H9 (cell line): ENCODE results near the gene ZNF546. TPM values are rescaled to one million over a fixed set of nuclear protein-coding genes. Genes with fewer than 3 reads are reported as not detected.

Experiments
- DNase-seq: peaks from one replicate; pipeline ENCODE4 v3.0.0-alpha.2; 2017
- H2AFZ ChIP-seq: one replicate; pipeline ENCODE4 v1.6.1; 2013; ENCODE audit warnings: mild to moderate bottlenecking, low read length, control low read depth, moderate library complexity
- H2AK5ac ChIP-seq: 2 replicates; pipeline ENCODE4 v1.6.1; 2013; ENCODE audit warnings: low read length, control low read depth, mixed read lengths; ENCODE audit not compliant: insufficient read length
- H2BK120ac ChIP-seq: one replicate; pipeline ENCODE4 v1.6.1; 2013; ENCODE audit warnings: low read depth, mild to moderate bottlenecking, low read length, control low read depth, inconsistent platforms; ENCODE audit not compliant: poor library complexity, severe bottlenecking
- H2BK12ac ChIP-seq: 2 replicates; pipeline ENCODE4 v1.6.1; 2013; ENCODE audit warnings: low read length, control low read depth, mixed read lengths, low read depth; ENCODE audit not compliant: insufficient read length
- H2BK15ac ChIP-seq: 2 replicates; pipeline ENCODE4 v1.6.1; 2013; ENCODE audit warnings: low read depth, low read length, control low read depth
- H2BK20ac ChIP-seq: one replicate; pipeline ENCODE4 v1.6.1; 2013; ENCODE audit warnings: low read depth, mild to moderate bottlenecking, low read length, control low read depth, inconsistent platforms; ENCODE audit not compliant: poor library complexity, severe bottlenecking
- H2BK5ac ChIP-seq: 2 replicates; pipeline ENCODE4 v1.6.1; 2013; ENCODE audit warnings: low read length, control low read depth, mixed read lengths; ENCODE audit not compliant: insufficient read length
- H3K14ac ChIP-seq: 2 replicates; pipeline ENCODE4 v1.6.1; 2013; ENCODE audit warnings: low read length, control low read depth; ENCODE audit not compliant: insufficient read depth
- H3K18ac ChIP-seq: 2 replicates; pipeline ENCODE4 v1.6.1; 2013; ENCODE audit warnings: low read depth, mild to moderate bottlenecking, mixed read lengths, low read length, control low read depth; ENCODE audit not compliant: insufficient read length
- H3K23ac ChIP-seq: 2 replicates; pipeline ENCODE4 v1.6.1; 2013; ENCODE audit warnings: low read length, control low read depth, mixed read lengths, low read depth; ENCODE audit not compliant: insufficient read length
- H3K23me2 ChIP-seq: 2 replicates; pipeline ENCODE4 v1.6.1; 2013; ENCODE audit warnings: low read depth, mild to moderate bottlenecking, mixed read lengths, low read length, control low read depth; ENCODE audit not compliant: insufficient read length, poor library complexity, severe bottlenecking
- H3K27ac ChIP-seq: 2 replicates; pipeline ENCODE4 v1.5.1; 2013; ENCODE audit warnings: low read length, control low read depth, mixed read lengths, low read depth; ENCODE audit not compliant: insufficient read length
- H3K27me3 ChIP-seq: 2 replicates; pipeline ENCODE4 v1.6.1; 2013; ENCODE audit warnings: low read length, control low read depth, inconsistent platforms; ENCODE audit not compliant: insufficient read depth
- H3K4ac ChIP-seq: 2 replicates; pipeline ENCODE4 v1.6.1; 2013; ENCODE audit warnings: low read depth, mild to moderate bottlenecking, control low read depth, inconsistent platforms, low read length, moderate library complexity
- H3K4me1 ChIP-seq: 2 replicates; pipeline ENCODE4 v1.6.1; 2013; ENCODE audit warnings: low read length, control low read depth, inconsistent platforms; ENCODE audit not compliant: insufficient read depth
- H3K4me2 ChIP-seq: 2 replicates; pipeline ENCODE4 v1.6.1; 2013; ENCODE audit warnings: low read length, control low read depth, mixed read lengths; ENCODE audit not compliant: insufficient read length, insufficient read depth
- H3K56ac ChIP-seq: 2 replicates; pipeline ENCODE4 v1.6.1; 2013; ENCODE audit warnings: low read depth, mild to moderate bottlenecking, mixed read lengths, low read length, control low read depth; ENCODE audit not compliant: insufficient read length
- H3K79me1 ChIP-seq: 2 replicates; pipeline ENCODE4 v1.6.1; 2013; ENCODE audit warnings: low read depth, mild to moderate bottlenecking, moderate library complexity, low read length, control low read depth, inconsistent platforms; ENCODE audit not compliant: insufficient read depth, poor library complexity, severe bottlenecking
- H3K79me2 ChIP-seq: 2 replicates; pipeline ENCODE4 v1.6.1; 2013; ENCODE audit warnings: low read length, control low read depth, inconsistent platforms; ENCODE audit not compliant: insufficient read depth
- H3K9ac ChIP-seq: 2 replicates; pipeline ENCODE4 v1.6.1; 2013; ENCODE audit warnings: low read length, control low read depth, mixed read lengths; ENCODE audit not compliant: insufficient read length; ENCODE audit errors: extremely low read depth
- H3K9me3 ChIP-seq: one replicate; pipeline ENCODE4 v1.6.1; 2013; ENCODE audit warnings: low read depth, low read length, inconsistent platforms; ENCODE audit not compliant: control insufficient read depth
- H3T11ph ChIP-seq: one replicate; pipeline ENCODE4 v1.6.1; 2013; ENCODE audit warnings: mild to moderate bottlenecking, low read length, control low read depth, inconsistent platforms
- H4K20me1 ChIP-seq: one replicate; pipeline ENCODE4 v1.6.1; 2013; ENCODE audit not compliant: control insufficient read depth, insufficient read length, insufficient read depth
- H4K5ac ChIP-seq: 2 replicates; pipeline ENCODE4 v1.6.1; 2013; ENCODE audit warnings: low read depth, mild to moderate bottlenecking, mixed read lengths, low read length, control low read depth; ENCODE audit not compliant: insufficient read length
- H4K8ac ChIP-seq: replicated peaks from 2 replicates; pipeline ENCODE4 v1.6.1; 2013; ENCODE audit warnings: low read length, control low read depth, mixed read lengths, low read depth; ENCODE audit not compliant: insufficient read length
- H4K91ac ChIP-seq: 2 replicates; pipeline ENCODE4 v1.6.1; 2013; ENCODE audit warnings: low read depth, mild to moderate bottlenecking, moderate library complexity, mixed read lengths, low read length, control low read depth; ENCODE audit not compliant: insufficient read length
- H3K27ac Mint-ChIP-seq, 3 experiments: 2 replicates in 2 of 3; 3 replicates in 1 of 3; pipeline ENCODE4 v1.8.0; 2020 to 2021; ENCODE audit warnings: mixed read lengths in 3 of 3, mild to moderate bottlenecking in 1 of 3, moderate library complexity in 1 of 3
- H3K27me3 Mint-ChIP-seq: 2 replicates; pipeline ENCODE4 v1.8.0; 2021; ENCODE audit warnings: low read depth, mild to moderate bottlenecking, moderate library complexity, mixed read lengths
- H3K36me3 Mint-ChIP-seq, 3 experiments: 2 replicates in 2 of 3; 3 replicates in 1 of 3; pipeline ENCODE4 v1.8.0; 2020 to 2021; ENCODE audit warnings: low read depth in 3 of 3, mixed read lengths in 3 of 3; ENCODE audit not compliant: insufficient read depth in 1 of 3
- H3K4me1 Mint-ChIP-seq, 2 experiments: 2 replicates each; pipeline ENCODE4 v1.8.0; 2020; ENCODE audit warnings: mixed read lengths in 2 of 2
- H3K4me3 Mint-ChIP-seq, 2 experiments: 2 replicates in 1 of 2; 3 replicates in 1 of 2; pipeline ENCODE4 v1.8.0; 2020 to 2021; ENCODE audit warnings: mild to moderate bottlenecking in 2 of 2, mixed read lengths in 2 of 2, moderate library complexity in 1 of 2
- H3K9me3 Mint-ChIP-seq, 2 experiments: 2 replicates in 1 of 2; 3 replicates in 1 of 2; pipeline ENCODE4 v1.8.0; 2020; ENCODE audit warnings: mild to moderate bottlenecking in 2 of 2, mixed read lengths in 2 of 2, moderate library complexity in 1 of 2
- WGBS: extraction: QIAGEN DNeasy Blood & Tissue Kit; methylation state at CpG from one replicate; pipeline ENCODE4 v1.1.7; 2013; ENCODE audit warnings: missing lambda C conversion rate, low lambda C conversion rate, mixed read lengths; ENCODE audit not compliant: insufficient read length; ENCODE audit errors: extremely low coverage; 5-methylcytosine and 5-hydroxymethylcytosine counted together
- total RNA-seq: library from RNA; stranded (reverse); gene quantifications from 2 replicates; pipeline ENCODE4 v1.2.1, GENCODE V29; 2021
- TF ChIP-seq, protein P1 (sequence below): fragments of 200-600 bp; sonication (generic); conservative IDR thresholded peaks from 3 replicates; pipeline ENCODE4 v1.8.0; 2021; ENCODE audit warnings: antibody characterized with exemption, mild to moderate bottlenecking

The ZNF546 gene
- total RNA-seq, 1 experiment from 2014 or later: 1.7 TPM

DNA sequence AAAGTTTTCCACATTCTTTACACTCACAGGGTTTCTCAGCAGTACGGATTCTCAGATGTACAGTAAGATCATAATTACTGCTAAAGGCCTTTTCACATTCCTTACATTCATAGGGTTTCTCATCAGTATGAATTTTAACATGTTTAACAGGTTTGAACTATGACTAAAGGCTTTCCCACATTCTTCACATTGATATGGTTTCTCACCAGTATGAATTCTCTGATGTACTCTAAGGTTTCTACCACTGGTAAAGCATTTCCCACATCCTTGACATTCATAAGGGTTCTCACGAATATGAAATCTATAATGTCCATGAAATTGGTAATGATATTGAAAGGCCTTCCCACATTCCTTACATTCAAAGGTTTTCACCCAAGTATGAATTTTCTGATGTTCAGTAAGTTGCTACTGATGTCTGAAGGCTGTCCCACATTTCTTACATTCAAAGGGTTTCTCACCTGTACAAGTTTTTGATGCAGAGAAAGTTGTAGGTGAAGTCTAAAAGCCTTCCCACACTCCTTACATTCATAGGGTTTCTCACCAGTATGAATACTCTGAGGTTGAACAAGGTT is 37.2 kb downstream of the ZNF546 start:
- TF ChIP-seq, protein P1, sequence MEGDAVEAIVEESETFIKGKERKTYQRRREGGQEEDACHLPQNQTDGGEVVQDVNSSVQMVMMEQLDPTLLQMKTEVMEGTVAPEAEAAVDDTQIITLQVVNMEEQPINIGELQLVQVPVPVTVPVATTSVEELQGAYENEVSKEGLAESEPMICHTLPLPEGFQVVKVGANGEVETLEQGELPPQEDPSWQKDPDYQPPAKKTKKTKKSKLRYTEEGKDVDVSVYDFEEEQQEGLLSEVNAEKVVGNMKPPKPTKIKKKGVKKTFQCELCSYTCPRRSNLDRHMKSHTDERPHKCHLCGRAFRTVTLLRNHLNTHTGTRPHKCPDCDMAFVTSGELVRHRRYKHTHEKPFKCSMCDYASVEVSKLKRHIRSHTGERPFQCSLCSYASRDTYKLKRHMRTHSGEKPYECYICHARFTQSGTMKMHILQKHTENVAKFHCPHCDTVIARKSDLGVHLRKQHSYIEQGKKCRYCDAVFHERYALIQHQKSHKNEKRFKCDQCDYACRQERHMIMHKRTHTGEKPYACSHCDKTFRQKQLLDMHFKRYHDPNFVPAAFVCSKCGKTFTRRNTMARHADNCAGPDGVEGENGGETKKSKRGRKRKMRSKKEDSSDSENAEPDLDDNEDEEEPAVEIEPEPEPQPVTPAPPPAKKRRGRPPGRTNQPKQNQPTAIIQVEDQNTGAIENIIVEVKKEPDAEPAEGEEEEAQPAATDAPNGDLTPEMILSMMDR: no peak
- no peak overlapping the region for H4K8ac ChIP-seq
- Mint-ChIP-seq H3K27ac (no peak overlapping the region), H3K9me3 (peaks cover 78 to 85% of the 10 kb centered on the region in 2 experiments), H3K36me3 (peaks cover 68 to 75% (median 69%) of the 10 kb centered on the region in 3 experiments), H3K4me1 (no peaks in the 10 kb centered on the region), H3K4me3 (no peak overlapping the region), H3K27me3 (no peaks in the 10 kb centered on the region; the same call in 1 of the 2 replicates)
- no peak overlapping the region for H2BK20ac ChIP-seq
- no peak overlapping the region for H4K91ac ChIP-seq
- no peak overlapping the region for H3K9ac ChIP-seq
- no peaks in the 10 kb centered on the region for H3K4me1 ChIP-seq
- no peak overlapping the region for H2BK12ac ChIP-seq
- H4K5ac ChIP-seq: no peak overlapping the region
- H3K23me2 ChIP-seq: no peaks in the 10 kb centered on the region
- peaks cover 71% of the 10 kb centered on the region for H3K9me3 ChIP-seq
- no peaks in the 10 kb centered on the region for H3K79me1 ChIP-seq
- no peak overlapping the region for H3K56ac ChIP-seq
- no peak for DNase-seq
- H3K4me2 ChIP-seq: no peak overlapping the region
- WGBS: no CpG with 5 or more reads among the region's 2 CpGs
- H4K20me1 ChIP-seq: no peaks in the 10 kb centered on the region
- H3K27ac ChIP-seq: no peak overlapping the region
- no peak overlapping the region for H3K18ac ChIP-seq
- H3K23ac ChIP-seq: no peak overlapping the region
- no peak overlapping the region for H2AFZ ChIP-seq
- H2AK5ac ChIP-seq: no peak overlapping the region
- H3K14ac ChIP-seq: no peak overlapping the region
- no peaks in the 10 kb centered on the region for H3K79me2 ChIP-seq
- H3K27me3 ChIP-seq: no peaks in the 10 kb centered on the region
- no peak overlapping the region for H3T11ph ChIP-seq
- no peak overlapping the region for H3K4ac ChIP-seq
- no peak overlapping the region for H2BK5ac ChIP-seq
- H2BK15ac ChIP-seq: no peak overlapping the region
- H2BK120ac ChIP-seq: no peak overlapping the region
